Measurements from ENCODE around the gene CDH4. TPM values are rescaled to one million over a fixed set of nuclear protein-coding genes. Genes with fewer than 3 reads are reported as not detected.

The CDH4 gene
- total RNA-seq, 2 donors from 2014 or later = 0.07 to 0.94 TPM

DNA sequence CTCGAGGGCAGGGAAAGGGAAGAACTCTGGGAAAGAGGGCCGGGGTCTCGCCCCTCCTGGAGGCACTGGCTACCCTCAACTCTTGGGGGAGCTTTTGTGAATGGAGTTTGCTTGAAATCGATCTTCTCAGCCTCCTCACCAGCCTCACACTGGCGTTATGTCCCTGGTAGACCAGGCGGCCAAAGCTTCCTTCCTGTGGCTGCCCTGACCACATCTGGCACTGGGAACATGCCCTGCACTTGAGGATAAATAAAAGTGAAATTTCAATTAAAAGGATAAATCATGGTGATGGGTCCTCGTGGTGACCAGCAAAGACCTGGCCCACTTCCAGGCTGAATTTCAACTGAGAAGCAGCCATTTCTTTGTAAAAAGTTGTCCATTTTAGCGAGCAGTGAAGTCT lies 578.9 kb downstream of the CDH4 start:
- Histone ChIP-seq H3K36me3 (no peaks in the 10 kb centered on the region), H3K27me3 (no peaks in the 10 kb centered on the region), H3K27ac (no peak overlapping the region), H3K4me1 (no peaks in the 10 kb centered on the region), H3K4me3 (no peak overlapping the region), H3K9me3 (no peaks in the 10 kb centered on the region)
- DNase-seq (ENCODE audit: low spot score) = no peak
- TF ChIP-seq, protein P1, sequence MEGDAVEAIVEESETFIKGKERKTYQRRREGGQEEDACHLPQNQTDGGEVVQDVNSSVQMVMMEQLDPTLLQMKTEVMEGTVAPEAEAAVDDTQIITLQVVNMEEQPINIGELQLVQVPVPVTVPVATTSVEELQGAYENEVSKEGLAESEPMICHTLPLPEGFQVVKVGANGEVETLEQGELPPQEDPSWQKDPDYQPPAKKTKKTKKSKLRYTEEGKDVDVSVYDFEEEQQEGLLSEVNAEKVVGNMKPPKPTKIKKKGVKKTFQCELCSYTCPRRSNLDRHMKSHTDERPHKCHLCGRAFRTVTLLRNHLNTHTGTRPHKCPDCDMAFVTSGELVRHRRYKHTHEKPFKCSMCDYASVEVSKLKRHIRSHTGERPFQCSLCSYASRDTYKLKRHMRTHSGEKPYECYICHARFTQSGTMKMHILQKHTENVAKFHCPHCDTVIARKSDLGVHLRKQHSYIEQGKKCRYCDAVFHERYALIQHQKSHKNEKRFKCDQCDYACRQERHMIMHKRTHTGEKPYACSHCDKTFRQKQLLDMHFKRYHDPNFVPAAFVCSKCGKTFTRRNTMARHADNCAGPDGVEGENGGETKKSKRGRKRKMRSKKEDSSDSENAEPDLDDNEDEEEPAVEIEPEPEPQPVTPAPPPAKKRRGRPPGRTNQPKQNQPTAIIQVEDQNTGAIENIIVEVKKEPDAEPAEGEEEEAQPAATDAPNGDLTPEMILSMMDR (IDR thresholded peaks at IDR 0.05) = no peak

DNA sequence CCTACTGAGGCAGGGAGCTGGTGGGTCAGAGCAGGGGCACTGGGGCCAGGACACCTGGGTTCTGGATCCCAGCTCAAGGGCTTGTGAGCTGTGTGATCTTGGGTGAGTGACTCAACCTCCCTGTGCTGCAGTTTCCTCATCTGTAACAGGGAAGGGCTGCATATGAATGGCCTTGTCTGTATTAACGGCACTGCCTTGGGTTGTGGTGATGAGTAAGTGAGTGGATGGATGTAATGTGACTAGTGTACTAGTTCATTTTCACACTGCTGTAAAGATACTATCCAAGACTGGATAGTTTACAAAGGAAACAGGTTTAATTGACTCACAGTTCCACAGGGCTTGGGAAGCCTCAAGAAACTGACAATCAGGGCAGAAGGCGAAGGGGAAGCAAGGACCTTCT lies 580.1 kb downstream of the CDH4 start:
- no peak for DNase-seq (ENCODE audit: low spot score)
- Histone ChIP-seq H3K27ac (no peak overlapping the region), H3K9me3 (no peaks in the 10 kb centered on the region), H3K27me3 (no peaks in the 10 kb centered on the region), H3K4me3 (no peak overlapping the region), H3K4me1 (no peaks in the 10 kb centered on the region), H3K36me3 (no peaks in the 10 kb centered on the region)
- TF ChIP-seq, protein P1 (IDR thresholded peaks at IDR 0.05) = no peak

DNA sequence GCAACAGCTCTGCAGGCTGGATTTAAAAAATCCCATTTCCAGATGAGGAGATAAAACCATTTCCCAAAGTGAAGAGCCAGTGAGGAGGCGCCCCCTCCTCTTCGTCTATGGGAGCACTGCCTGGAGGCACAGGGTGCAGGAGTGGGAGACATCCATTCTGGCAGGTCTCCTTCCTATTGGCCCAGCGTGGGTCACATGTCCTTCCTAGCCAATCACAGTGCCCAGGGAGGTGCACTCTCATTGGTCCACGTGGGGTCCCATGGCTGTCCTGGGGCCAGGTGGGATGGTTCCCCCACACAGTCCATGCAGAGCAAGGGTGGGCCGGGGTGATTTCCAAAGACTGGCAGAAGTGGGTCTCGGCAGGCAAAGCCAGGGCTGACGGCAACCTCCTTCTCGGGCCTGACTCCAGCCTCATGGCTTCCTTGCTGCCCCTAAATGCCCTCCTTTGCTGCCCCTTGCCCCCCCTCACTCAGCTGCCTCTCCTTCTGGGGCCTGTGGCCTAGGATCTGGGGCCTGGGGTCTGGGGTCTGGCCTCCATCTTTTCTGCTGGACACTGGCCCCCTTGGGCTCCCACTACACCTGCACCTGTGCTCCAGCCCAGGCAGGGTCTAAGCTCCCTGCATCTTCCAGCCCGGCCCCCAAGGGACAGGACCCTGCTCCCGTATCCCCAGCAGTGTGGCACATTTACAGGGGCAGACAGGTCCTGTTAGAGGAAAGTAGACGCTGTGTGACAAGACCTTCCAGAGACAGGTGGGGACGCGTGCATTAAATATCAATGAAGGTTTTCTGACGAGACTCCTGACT lies 581.9 kb downstream of the CDH4 start:
- TF ChIP-seq, protein P1 (IDR thresholded peaks at IDR 0.05) = no peak
- no peaks in the 10 kb centered on the region for H3K36me3 ChIP-seq
- H3K4me1 ChIP-seq = no peaks in the 10 kb centered on the region
- no peak overlapping the region for H3K27ac ChIP-seq
- no peak overlapping the region for H3K4me3 ChIP-seq
- no peak for DNase-seq (ENCODE audit: low spot score)
- H3K27me3 ChIP-seq = no peaks in the 10 kb centered on the region
- no peaks in the 10 kb centered on the region for H3K9me3 ChIP-seq

DNA sequence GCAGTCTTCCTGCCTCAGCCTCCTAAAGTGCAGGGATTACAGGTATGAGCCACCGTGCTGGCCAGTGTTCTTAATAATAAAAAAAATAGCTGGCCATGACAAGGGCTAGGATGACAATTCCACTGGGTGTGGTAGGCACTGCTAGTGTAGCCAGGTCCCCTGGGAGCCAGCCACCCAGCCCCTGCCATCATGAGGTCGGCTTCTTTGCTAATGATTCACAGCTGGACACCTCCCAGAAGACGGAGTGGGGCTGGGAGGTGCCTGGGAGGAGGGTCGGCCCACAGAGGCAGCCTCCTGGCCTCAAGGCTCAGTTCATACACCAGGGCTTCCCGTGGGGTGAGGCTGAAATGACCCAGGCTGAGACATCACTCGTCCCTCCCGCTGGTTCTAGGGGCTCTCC lies 583.2 kb downstream of the CDH4 start:
- no peaks in the 10 kb centered on the region for H3K36me3 ChIP-seq
- H3K27me3 ChIP-seq = no peaks in the 10 kb centered on the region
- no peaks in the 10 kb centered on the region for H3K9me3 ChIP-seq
- DNase-seq (ENCODE audit: low spot score) = no peak
- TF ChIP-seq, protein P1 (IDR thresholded peaks at IDR 0.05) = no peak
- no peak overlapping the region for H3K27ac ChIP-seq
- no peaks in the 10 kb centered on the region for H3K4me1 ChIP-seq
- no peak overlapping the region for H3K4me3 ChIP-seq

DNA sequence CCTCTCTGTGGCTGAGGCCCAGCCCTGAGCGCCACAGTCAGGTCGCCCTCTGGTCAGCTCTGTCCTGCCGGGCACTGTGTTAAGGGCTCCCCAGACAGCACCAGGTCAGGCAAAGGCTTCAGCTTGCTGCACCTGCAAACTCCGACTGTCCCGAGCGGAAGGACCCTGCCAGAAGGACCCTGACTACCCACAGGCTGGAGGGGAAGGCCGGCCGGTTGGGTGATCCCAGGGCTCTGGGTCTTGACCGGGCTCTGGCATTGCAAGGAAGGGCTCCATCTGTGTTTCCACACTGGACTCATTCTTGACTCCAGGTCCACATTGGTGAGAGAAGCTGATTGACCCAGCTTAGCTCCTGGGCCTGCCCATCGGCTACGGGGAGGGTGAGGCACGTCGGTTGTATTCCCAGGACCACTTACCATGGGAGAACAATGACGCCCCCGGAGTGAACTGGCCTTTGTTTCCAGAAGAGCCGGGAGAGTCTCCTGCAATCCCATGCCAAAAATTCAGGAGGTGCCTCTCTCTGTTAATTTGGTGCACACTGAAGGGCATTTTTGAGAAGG lies 583.8 kb downstream of the CDH4 start:
- no peaks in the 10 kb centered on the region for H3K36me3 ChIP-seq

More for the DNA sequence above, 583.8 kb downstream of the CDH4 start:
- Histone ChIP-seq H3K4me3 (no peak overlapping the region), H3K9me3 (no peaks in the 10 kb centered on the region), H3K4me1 (no peaks in the 10 kb centered on the region), H3K27ac (no peak overlapping the region), H3K27me3 (no peaks in the 10 kb centered on the region)
- DNase-seq (ENCODE audit: low spot score) = no peak
- TF ChIP-seq, protein P1 (IDR thresholded peaks at IDR 0.05) = no peak
